HEK293 (cell line): Measurements from ENCODE around the gene USP5.

Experiments
- CTCF ChIA-PET: fragments of 350-600 bp; formaldehyde crosslinking; extraction: SDS; loops from one replicate; lab custom pipeline; 2021; ENCODE audit warnings: antibody characterized with exemption; lab: Yijun Ruan, JAX
- POLR2A ChIA-PET: fragments of 300-600 bp; formaldehyde crosslinking; extraction: SDS; loops from one replicate; lab custom pipeline; 2020; ENCODE audit warnings: antibody characterized with exemption, inconsistent platforms; lab: Yijun Ruan, JAX
- H3K27ac ChIP-seq: fragments of 200-500 bp; sonication (Bioruptor generic); 2 replicates; pipeline ENCODE4 v1.5.1; 2014; ENCODE audit warnings: low read depth, low read length, control low read depth, inconsistent platforms; ENCODE audit errors: extremely low read depth
- H3K36me3 ChIP-seq, 2 experiments: fragments of 200-500 bp in 1 of 2; sonication (Bioruptor generic) in 1 of 2; 1 replicate in 1 of 2; 2 replicates in 1 of 2; pipeline ENCODE4 v1.5.1; 2014 to 2017; ENCODE audit warnings: inconsistent platforms in 2 of 2, low read length in 2 of 2; ENCODE audit not compliant: control insufficient read depth in 2 of 2, insufficient read depth in 1 of 2
- H3K4me1 ChIP-seq: fragments of 200-500 bp; sonication (Bioruptor generic); 2 replicates; pipeline ENCODE4 v1.5.1; 2014; ENCODE audit warnings: mild to moderate bottlenecking, low read length, inconsistent platforms; ENCODE audit not compliant: control insufficient read depth, insufficient read depth
- H3K4me3 ChIP-seq: 2 replicates; pipeline ENCODE4 v1.5.1; 2011; ENCODE audit warnings: low read depth, mild to moderate bottlenecking, control low read depth, low read length, moderate library complexity
- H3K9me3 ChIP-seq: fragments of 200-500 bp; sonication (Bioruptor generic); 2 replicates; pipeline ENCODE4 v1.5.1; 2014; ENCODE audit warnings: low read depth, low read length, inconsistent platforms; ENCODE audit not compliant: control insufficient read depth, insufficient read depth
- HIC1 ChIP-seq: fragments of 450-650 bp; formaldehyde crosslinking; IDR thresholded peaks from 2 replicates; pipeline ENCODE4 v1.5.1; 2016; ENCODE audit warnings: missing biosample characterization, missing genetic modification characterization
- HOXA7 ChIP-seq: sonication (generic); formaldehyde crosslinking; IDR thresholded peaks from 2 replicates; pipeline ENCODE4 v1.8.1; 2022; ENCODE audit warnings: missing genetic modification reagents, borderline replicate concordance
- HOXD13 ChIP-seq: sonication (generic); formaldehyde crosslinking; IDR thresholded peaks from 2 replicates; pipeline ENCODE4 v1.8.0; 2022; ENCODE audit warnings: missing genetic modification reagents, borderline replicate concordance
- KLF16 ChIP-seq: fragments of 450-650 bp; formaldehyde crosslinking; IDR thresholded peaks from 2 replicates; pipeline ENCODE4 v1.5.1; 2017; ENCODE audit warnings: missing biosample characterization, missing genetic modification characterization
- PRDM10 ChIP-seq: fragments of 450-650 bp; formaldehyde crosslinking; IDR thresholded peaks from 2 replicates; pipeline ENCODE4 v1.5.1; 2016; ENCODE audit warnings: missing biosample characterization, missing genetic modification characterization
- PRDM6 ChIP-seq: fragments of 450-650 bp; formaldehyde crosslinking; IDR thresholded peaks from 2 replicates; pipeline ENCODE4 v1.5.1; 2017; ENCODE audit warnings: missing biosample characterization, missing genetic modification characterization
- RBAK ChIP-seq: fragments of 450-650 bp; formaldehyde crosslinking; IDR thresholded peaks from 2 replicates; pipeline ENCODE4 v1.5.1; 2016; ENCODE audit warnings: missing biosample characterization, missing genetic modification characterization
- SP2 ChIP-seq: fragments of 450-650 bp; formaldehyde crosslinking; IDR thresholded peaks from 2 replicates; pipeline ENCODE4 v1.5.1; 2016; ENCODE audit warnings: missing biosample characterization, missing genetic modification characterization
- ZBTB26 ChIP-seq: fragments of 450-650 bp; formaldehyde crosslinking; optimal IDR thresholded peaks from 2 replicates; pipeline ENCODE3; 2016; ENCODE audit warnings: missing biosample characterization, mild to moderate bottlenecking, missing genetic modification characterization
- ZBTB44 ChIP-seq: fragments of 450-650 bp; IDR thresholded peaks from 2 replicates; pipeline ENCODE4 v1.5.1; 2018; ENCODE audit warnings: missing biosample characterization, mild to moderate bottlenecking, missing genetic modification characterization
- ZBTB48 ChIP-seq: fragments of 450-650 bp; formaldehyde crosslinking; IDR thresholded peaks from 2 replicates; pipeline ENCODE4 v1.5.1; 2016; ENCODE audit warnings: missing biosample characterization, missing genetic modification characterization
- ZBTB8A ChIP-seq: fragments of 450-650 bp; formaldehyde crosslinking; IDR thresholded peaks from 2 replicates; pipeline ENCODE4 v1.5.1; 2016; ENCODE audit warnings: missing biosample characterization, missing genetic modification characterization
- ZFP41 ChIP-seq: fragments of 450-650 bp; formaldehyde crosslinking; IDR thresholded peaks from 2 replicates; pipeline ENCODE4 v1.5.1; 2016; ENCODE audit warnings: missing biosample characterization, missing genetic modification characterization, borderline replicate concordance
- ZNF146 ChIP-seq: fragments of 450-650 bp; formaldehyde crosslinking; IDR thresholded peaks from 2 replicates; pipeline ENCODE4 v1.5.1; 2016; ENCODE audit warnings: missing biosample characterization, missing genetic modification characterization
- ZNF302 ChIP-seq: fragments of 450-650 bp; formaldehyde crosslinking; IDR thresholded peaks from 2 replicates; pipeline ENCODE4 v1.5.1; 2016; ENCODE audit warnings: missing biosample characterization, missing genetic modification characterization, low read depth
- ZNF335 ChIP-seq: fragments of 450-650 bp; formaldehyde crosslinking; conservative IDR thresholded peaks from 2 replicates; pipeline ENCODE4 v1.5.1; 2016; ENCODE audit warnings: missing biosample characterization, missing genetic modification characterization
- ZNF530 ChIP-seq: fragments of 450-650 bp; formaldehyde crosslinking; IDR thresholded peaks from 2 replicates; pipeline ENCODE4 v1.5.1; 2016; ENCODE audit warnings: low read depth, missing biosample characterization, missing genetic modification characterization
- ZNF600 ChIP-seq: fragments of 450-650 bp; formaldehyde crosslinking; IDR thresholded peaks from 2 replicates; pipeline ENCODE4 v1.5.1; 2016; ENCODE audit warnings: missing biosample characterization, missing genetic modification characterization
- ZNF610 ChIP-seq: fragments of 450-650 bp; formaldehyde crosslinking; IDR thresholded peaks from 2 replicates; pipeline ENCODE4 v1.5.1; 2016; ENCODE audit warnings: missing biosample characterization, missing genetic modification characterization, borderline replicate concordance
- ZNF623 ChIP-seq: fragments of 450-650 bp; formaldehyde crosslinking; IDR thresholded peaks from 2 replicates; pipeline ENCODE4 v1.5.1; 2016; ENCODE audit warnings: missing biosample characterization, missing genetic modification characterization
- ZSCAN30 ChIP-seq: fragments of 450-650 bp; IDR thresholded peaks from 2 replicates; pipeline ENCODE4 v1.5.1; 2018; ENCODE audit warnings: missing biosample characterization, mild to moderate bottlenecking, missing genetic modification characterization, moderate library complexity

The USP5 gene

GRCh38 chr12:6818645-6819044 lies 33.3 kb upstream of the USP5 start (continued):
- TF ChIP-seq ZBTB44 (no peak), ZNF146 (tag by site-specific recombination) (no peak), ZNF610 (tag by site-specific recombination) (no peak), KLF16 (tag by site-specific recombination) (no peak), ZSCAN30 (tag by site-specific recombination) (no peak), HOXD13 (no peak), HOXA7 (CRISPR knock-in tag) (no peak)
- TF ChIP-seq, all 188 proteins: peak for 0

GRCh38 chr12:6819106-6820030 lies 32.6 kb upstream of the USP5 start:
- ChIA-PET POLR2A (no interaction called here), CTCF (interaction anchor here (1.4 to 2.0 kb wide), 2 partner anchors 53 to 67 kb away, joined by 5 to 9 read pairs; partner anchors contain the start of genes MLF2 and PTMS)
- Histone ChIP-seq H3K36me3 (peaks cover 0 to 3% of the 10 kb centered on the region in 2 experiments; a peak in 1 of 3 replicates), H3K4me3 (no peak overlapping the region), H3K9me3 (no peaks in the 10 kb centered on the region), H3K4me1 (peaks cover 6% of the 10 kb centered on the region; the same call in 1 of the 2 replicates), H3K27ac (no peak overlapping the region)
- TF ChIP-seq ZFP41 (no peak), PRDM10 (tag by site-specific recombination) (no peak), ZBTB8A (tag by site-specific recombination) (no peak), ZNF600 (0 out of 2 replicates have a peak, but pooled peaks have one; percentile 16), SP2 (no peak)

GRCh38 chr12:6820166-6820565 lies 31.8 kb upstream of the USP5 start:
- peaks cover 6% of the 10 kb centered on the region; the same call in 1 of the 2 replicates for H3K4me1 ChIP-seq
- no peaks in the 10 kb centered on the region for H3K9me3 ChIP-seq
- ChIA-PET POLR2A (no interaction called here), CTCF (interaction anchor here (1.0 to 8.1 kb wide), 3 partner anchors 15 to 67 kb away, joined by 3 to 116 read pairs (median 5); partner anchors contain the start of genes MLF2 and PTMS)
- no peak overlapping the region for H3K27ac ChIP-seq
- no peak overlapping the region for H3K4me3 ChIP-seq
- H3K36me3 ChIP-seq: peaks cover 0 to 3% of the 10 kb centered on the region in 2 experiments; a peak in 1 of 3 replicates
- TF ChIP-seq HIC1 (no peak), ZNF302 (tag by site-specific recombination) (no peak), ZNF623 (tag by site-specific recombination) (no peak), ZBTB48 (no peak), ZNF530 (tag by site-specific recombination) (no peak), RBAK (tag by site-specific recombination) (no peak), PRDM6 (tag by site-specific recombination) (no peak), ZBTB8A (tag by site-specific recombination) (no peak), ZNF335 (tag by site-specific recombination) (no peak), ZBTB26 (no peak)
